Fibroblast of lung (primary cell): ENCODE measurements around the gene ARHGEF16.

Experiments
- CTCF ChIP-seq, 2 donors: IDR thresholded peaks in 1 of 2; conservative IDR thresholded peaks in 1 of 2; 1 replicate in 1 of 2; 2 replicates in 1 of 2; pipeline ENCODE4 v1.5.1; 2011 to 2012; ENCODE audit warnings: low read length in 2 of 2, control low read depth in 1 of 2, inconsistent platforms in 1 of 2, low read depth in 1 of 2, mild to moderate bottlenecking in 1 of 2
- EZH2 ChIP-seq: IDR thresholded peaks from 2 replicates; pipeline ENCODE4 v1.5.1; 2012; ENCODE audit warnings: low read length, control low read depth, mild to moderate bottlenecking; ENCODE audit errors: missing control alignments

GRCh38 chr1:3481836-3482375, 27.4 kb downstream of the ARHGEF16 start:
- TF ChIP-seq CTCF (conservative IDR thresholded peaks at IDR 0.05 in 1 of 2, IDR thresholded peaks at IDR 0.05 in 1 of 2; ENCODE audit: low read depth in 1 of 2, low read length in 2 of 2), result no peak
- no peak for TF ChIP-seq EZH2
